22Rv1 (cell line): Measurements from ENCODE around the gene PANX2.
A peak's percentile ranks its signal among the peaks of the same experiment; 100 is the strongest.

Experiments
- H3K27ac ChIP-seq: fragments of 450-650 bp; 2 replicates; pipeline ENCODE4 v1.5.1; 2017
- CTCF ChIP-seq: fragments of 450-650 bp; IDR thresholded peaks from 2 replicates; pipeline ENCODE4 v1.5.1; 2017; ENCODE audit warnings: mild to moderate bottlenecking
- ZFX ChIP-seq: fragments of 450-650 bp; IDR thresholded peaks from 2 replicates; pipeline ENCODE4 v1.6.1; 2017; ENCODE audit warnings: antibody characterized with exemption, borderline replicate concordance

The PANX2 gene

GRCh38 chr22:50199829-50200460 is 29.4 kb downstream of the PANX2 start:
- no peak for TF ChIP-seq ZFX
- TF ChIP-seq CTCF: no peak
- peak overlapping the region; percentile 78 for H3K27ac ChIP-seq

GRCh38 chr22:50200461-50201190 is 30.1 kb downstream of the PANX2 start, which contains the start of gene SELENOO:
TSS of gene SELENOO (plus strand) at chr22:50201011. CDS start at chr22:50201037, 26 bp downstream.
- H3K27ac ChIP-seq: peak within 1 kb of the TSS; percentile 78
- TF ChIP-seq ZFX (no peak), CTCF (no peak)

GRCh38 chr22:50201191-50202129 is 30.9 kb downstream of the PANX2 start:
- H3K27ac ChIP-seq: peak overlapping the region; percentile 78
- no peak for TF ChIP-seq CTCF
- no peak for TF ChIP-seq ZFX

- TF ChIP-seq CTCF (no peak), ZFX (no peak)
- H3K27ac ChIP-seq: peak overlapping the region; percentile 78
Observed at GRCh38 chr22:50202130-50202666, 31.7 kb downstream of the PANX2 start.

GRCh38 chr22:50203288-50203687 is 32.8 kb downstream of the PANX2 start:
- H3K27ac ChIP-seq: no peak overlapping the region; the same call in 1 of the 2 replicates
- TF ChIP-seq CTCF: no peak
- no peak for TF ChIP-seq ZFX

GRCh38 chr22:50204571-50204970 is 34.0 kb downstream of the PANX2 start:
- TF ChIP-seq ZFX: no peak
- TF ChIP-seq CTCF: no peak
- peak overlapping the region; percentile 34 for H3K27ac ChIP-seq

- H3K27ac ChIP-seq: peak overlapping the region; percentile 34; the same call in 1 of the 2 replicates
Observed at GRCh38 chr22:50204998-50205397, 34.5 kb downstream of the PANX2 start.
